Astrocyte (in vitro differentiated cells and primary cell): ENCODE results near the gene RYR2. TPM values are rescaled to one million over a fixed set of nuclear protein-coding genes. Genes with fewer than 3 reads are reported as not detected.

Experiments used
- DNase-seq: peaks from one replicate; pipeline ENCODE4 v3.0.0-alpha.2; 2010; ENCODE audit warnings: low read depth
- FAIRE-seq: peaks from 2 replicates; lab custom pipeline; 2011; peaks lifted over from hg19 to GRCh38; lab: Jason Lieb, UNC
- H2AFZ ChIP-seq: 2 replicates; pipeline ENCODE4 v1.6.0; 2012; ENCODE audit warnings: low read depth, low read length, inconsistent platforms
- H3K27ac ChIP-seq: 2 replicates; pipeline ENCODE4 v1.5.1; 2011; ENCODE audit warnings: low read depth, low read length, inconsistent platforms
- H3K27me3 ChIP-seq: 2 replicates; pipeline ENCODE4 v1.6.0; 2011; ENCODE audit warnings: low read length, inconsistent platforms; ENCODE audit not compliant: insufficient read depth
- H3K36me3 ChIP-seq: 2 replicates; pipeline ENCODE4 v1.5.1; 2011; ENCODE audit warnings: low read length, inconsistent platforms; ENCODE audit not compliant: insufficient read depth
- H3K4me1 ChIP-seq: 2 replicates; pipeline ENCODE4 v1.5.1; 2011; ENCODE audit warnings: low read length, inconsistent platforms; ENCODE audit not compliant: insufficient read depth
- H3K4me2 ChIP-seq: 2 replicates; pipeline ENCODE4 v1.6.0; 2012; ENCODE audit warnings: low read length, inconsistent platforms
- H3K4me3 ChIP-seq: 2 replicates; pipeline ENCODE4 v1.5.1; 2011; ENCODE audit warnings: low read depth, mild to moderate bottlenecking, low read length, inconsistent platforms; ENCODE audit not compliant: insufficient read depth
- H3K79me2 ChIP-seq: 2 replicates; pipeline ENCODE4 v1.6.0; 2012; ENCODE audit warnings: mild to moderate bottlenecking, low read length, inconsistent platforms; ENCODE audit not compliant: insufficient read depth
- H3K9ac ChIP-seq: 2 replicates; pipeline ENCODE4 v1.6.0; 2012; ENCODE audit warnings: mild to moderate bottlenecking, low read length, inconsistent platforms
- H3K9me3 ChIP-seq: 2 replicates; pipeline ENCODE4 v1.5.1; 2012; ENCODE audit warnings: low read depth, mild to moderate bottlenecking, low read length, inconsistent platforms; ENCODE audit not compliant: insufficient read depth
- H4K20me1 ChIP-seq: 2 replicates; pipeline ENCODE4 v1.6.0; 2012; ENCODE audit warnings: low read length, inconsistent platforms; ENCODE audit not compliant: insufficient read depth
- H3K27ac Mint-ChIP-seq: one replicate; pipeline ENCODE4 v1.8.0; 2021; ENCODE audit warnings: mild to moderate bottlenecking, mixed read lengths; ENCODE audit not compliant: unreplicated experiment
- H3K27me3 Mint-ChIP-seq: one replicate; pipeline ENCODE4 v1.8.0; 2021; ENCODE audit warnings: low read depth, mixed read lengths; ENCODE audit not compliant: unreplicated experiment
- H3K36me3 Mint-ChIP-seq: one replicate; pipeline ENCODE4 v1.8.0; 2021; ENCODE audit warnings: low read depth, mixed read lengths; ENCODE audit not compliant: unreplicated experiment
- H3K4me1 Mint-ChIP-seq: one replicate; pipeline ENCODE4 v1.8.0; 2021; ENCODE audit warnings: low read depth, mixed read lengths; ENCODE audit not compliant: unreplicated experiment
- H3K4me3 Mint-ChIP-seq: one replicate; pipeline ENCODE4 v1.8.0; 2021; ENCODE audit warnings: mild to moderate bottlenecking, moderate library complexity, mixed read lengths; ENCODE audit not compliant: unreplicated experiment
- H3K9me3 Mint-ChIP-seq: one replicate; pipeline ENCODE4 v1.8.0; 2021; ENCODE audit warnings: mild to moderate bottlenecking, mixed read lengths; ENCODE audit not compliant: unreplicated experiment
- EZH2 ChIP-seq: IDR thresholded peaks from 2 replicates; pipeline ENCODE4 v1.6.1; 2012; ENCODE audit warnings: mild to moderate bottlenecking, low read length, inconsistent platforms; ENCODE audit not compliant: insufficient read depth
- total RNA-seq: library from RNA; stranded (reverse); gene quantifications from 2 replicates; pipeline ENCODE4 v1.2.1, GENCODE V29; 2021
- TF ChIP-seq, protein P1 (sequence below): IDR thresholded peaks from 2 replicates; pipeline ENCODE4 v1.5.1; 2011; ENCODE audit warnings: low read depth, mild to moderate bottlenecking, inconsistent platforms, low read length, moderate library complexity; ENCODE audit not compliant: insufficient read depth

Gene RYR2
- total RNA-seq, 1 donor from 2014 or later, result 0.30 TPM

- Mint-ChIP-seq H3K4me3 (no peak overlapping the region), H3K9me3 (no peaks in the 10 kb centered on the region), H3K27ac (no peak overlapping the region), H3K36me3 (no peaks in the 10 kb centered on the region), H3K27me3 (no peaks in the 10 kb centered on the region), H3K4me1 (no peaks in the 10 kb centered on the region)
- Histone ChIP-seq H3K9ac (no peak overlapping the region), H3K36me3 (no peaks in the 10 kb centered on the region), H3K79me2 (no peaks in the 10 kb centered on the region), H3K9me3 (no peaks in the 10 kb centered on the region), H3K4me3 (no peak overlapping the region), H3K27me3 (no peaks in the 10 kb centered on the region), H2AFZ (no peak overlapping the region), H3K27ac (no peak overlapping the region), H4K20me1 (no peaks in the 10 kb centered on the region), H3K4me2 (no peak overlapping the region), H3K4me1 (no peaks in the 10 kb centered on the region)
- no peak for FAIRE-seq
- TF ChIP-seq, protein P1, sequence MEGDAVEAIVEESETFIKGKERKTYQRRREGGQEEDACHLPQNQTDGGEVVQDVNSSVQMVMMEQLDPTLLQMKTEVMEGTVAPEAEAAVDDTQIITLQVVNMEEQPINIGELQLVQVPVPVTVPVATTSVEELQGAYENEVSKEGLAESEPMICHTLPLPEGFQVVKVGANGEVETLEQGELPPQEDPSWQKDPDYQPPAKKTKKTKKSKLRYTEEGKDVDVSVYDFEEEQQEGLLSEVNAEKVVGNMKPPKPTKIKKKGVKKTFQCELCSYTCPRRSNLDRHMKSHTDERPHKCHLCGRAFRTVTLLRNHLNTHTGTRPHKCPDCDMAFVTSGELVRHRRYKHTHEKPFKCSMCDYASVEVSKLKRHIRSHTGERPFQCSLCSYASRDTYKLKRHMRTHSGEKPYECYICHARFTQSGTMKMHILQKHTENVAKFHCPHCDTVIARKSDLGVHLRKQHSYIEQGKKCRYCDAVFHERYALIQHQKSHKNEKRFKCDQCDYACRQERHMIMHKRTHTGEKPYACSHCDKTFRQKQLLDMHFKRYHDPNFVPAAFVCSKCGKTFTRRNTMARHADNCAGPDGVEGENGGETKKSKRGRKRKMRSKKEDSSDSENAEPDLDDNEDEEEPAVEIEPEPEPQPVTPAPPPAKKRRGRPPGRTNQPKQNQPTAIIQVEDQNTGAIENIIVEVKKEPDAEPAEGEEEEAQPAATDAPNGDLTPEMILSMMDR, result no peak
- DNase-seq, result no peak
Measured at GRCh38 chr1:237702161-237702560, 660.2 kb downstream of the RYR2 start.

DNA sequence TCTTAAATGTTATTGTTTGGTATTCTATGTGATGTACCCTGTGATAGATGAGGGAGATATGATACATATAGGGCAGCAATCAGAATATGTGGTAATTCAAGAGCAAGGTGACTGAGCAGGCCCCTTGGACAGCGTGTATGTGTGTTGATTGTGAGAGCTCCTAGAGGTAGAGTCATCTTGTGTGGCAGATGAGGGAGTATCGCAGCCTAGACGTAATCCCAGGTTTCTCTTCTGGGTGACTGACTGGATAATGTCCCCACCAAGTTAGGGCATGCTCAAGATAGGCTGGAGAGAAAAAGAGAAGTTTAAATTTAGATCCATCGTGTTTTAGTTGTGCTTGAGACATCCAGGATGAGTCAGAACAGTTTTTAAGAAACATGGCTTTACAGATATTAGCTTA, 663.5 kb downstream of the RYR2 start:
- Mint-ChIP-seq H3K27ac (no peak overlapping the region), H3K36me3 (no peaks in the 10 kb centered on the region), H3K4me1 (no peaks in the 10 kb centered on the region), H3K9me3 (no peaks in the 10 kb centered on the region), H3K4me3 (no peak overlapping the region), H3K27me3 (no peaks in the 10 kb centered on the region)
- Histone ChIP-seq H3K36me3 (no peaks in the 10 kb centered on the region), H3K4me1 (no peaks in the 10 kb centered on the region), H3K27me3 (no peaks in the 10 kb centered on the region), H3K9me3 (no peaks in the 10 kb centered on the region), H3K9ac (no peak overlapping the region), H2AFZ (no peak overlapping the region), H3K4me3 (no peak overlapping the region), H4K20me1 (no peaks in the 10 kb centered on the region), H3K4me2 (no peak overlapping the region), H3K79me2 (no peaks in the 10 kb centered on the region), H3K27ac (no peak overlapping the region)
- FAIRE-seq, result no peak
- no peak for DNase-seq
- TF ChIP-seq EZH2, result no peak
- TF ChIP-seq, protein P1, result no peak

DNA sequence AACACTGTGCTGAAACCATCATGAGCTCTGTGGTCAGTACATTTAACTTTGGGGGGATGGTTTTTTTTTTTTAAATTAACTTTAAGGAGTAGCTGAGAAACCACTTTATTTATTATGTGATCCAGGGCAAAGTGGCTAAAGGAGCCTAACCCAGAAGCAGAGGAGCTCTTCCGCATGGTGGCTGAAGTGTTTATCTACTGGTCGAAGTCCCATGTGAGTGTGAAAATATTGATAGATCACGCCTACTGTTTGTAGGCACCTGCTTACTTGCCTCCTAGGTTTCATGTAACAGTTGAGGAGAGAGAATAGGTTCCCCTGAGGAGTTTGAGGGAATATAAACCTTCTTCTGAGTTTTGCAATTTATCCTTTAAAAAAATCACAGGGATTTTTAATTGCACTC, 667.4 kb downstream of the RYR2 start:
- H3K36me3 Mint-ChIP-seq, result no peaks in the 10 kb centered on the region
- H3K9ac ChIP-seq, result no peak overlapping the region
- FAIRE-seq, result no peak
- H3K27ac Mint-ChIP-seq, result no peak overlapping the region
- H3K9me3 Mint-ChIP-seq, result no peaks in the 10 kb centered on the region
- DNase-seq, result no peak
- no peak overlapping the region for H3K4me3 Mint-ChIP-seq
- H3K27me3 Mint-ChIP-seq, result no peaks in the 10 kb centered on the region
- no peak overlapping the region for H3K4me3 ChIP-seq
- H3K79me2 ChIP-seq, result no peaks in the 10 kb centered on the region
- TF ChIP-seq, protein P1, result no peak
- no peak for TF ChIP-seq EZH2
- no peaks in the 10 kb centered on the region for H3K4me1 ChIP-seq
- no peaks in the 10 kb centered on the region for H3K36me3 ChIP-seq
- H2AFZ ChIP-seq, result no peak overlapping the region
- H3K27ac ChIP-seq, result no peak overlapping the region
- H3K4me1 Mint-ChIP-seq, result peaks cover 4% of the 10 kb centered on the region
- H3K27me3 ChIP-seq, result no peaks in the 10 kb centered on the region
- H4K20me1 ChIP-seq, result no peaks in the 10 kb centered on the region
- H3K4me2 ChIP-seq, result no peak overlapping the region
- H3K9me3 ChIP-seq, result no peaks in the 10 kb centered on the region
